ENCODE results near the gene RNASE7.

DNA sequence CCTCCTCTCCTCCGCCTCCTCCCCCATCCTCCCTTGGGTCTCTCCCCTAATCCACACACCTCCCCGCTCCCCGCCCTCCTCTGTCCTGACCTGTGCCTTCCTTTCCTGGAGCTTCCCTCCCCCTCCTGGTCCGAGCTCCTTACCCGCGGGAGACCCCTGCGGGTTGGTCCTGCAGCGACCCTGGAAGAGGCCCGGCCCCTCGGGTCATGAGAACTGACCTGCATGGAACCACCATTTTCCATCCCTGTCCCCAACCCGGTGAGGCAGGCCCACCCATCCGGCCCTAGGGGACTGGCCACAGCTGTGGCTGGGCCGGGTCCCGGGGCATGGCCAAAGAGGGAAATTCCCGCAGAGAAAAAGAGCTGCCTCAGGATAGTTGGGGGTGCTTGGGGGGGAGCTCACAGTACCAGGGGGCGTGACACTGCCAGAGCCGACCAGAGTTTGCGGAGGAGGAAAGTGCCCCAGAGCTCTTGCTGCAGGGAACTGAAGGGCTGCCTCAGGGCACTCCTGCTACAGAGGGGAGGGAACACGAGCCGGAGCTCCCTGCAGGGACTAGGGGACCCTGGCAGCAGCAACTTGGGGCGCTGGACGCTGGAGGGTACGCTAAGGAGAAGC, 28.6 kb downstream of the RNASE7 start:
- no peak for TF ChIP-seq GATA2 (IDR thresholded peaks at IDR 0.05; ENCODE audit: low read depth, low read length)
- no peak for TF ChIP-seq GATA3 (IDR thresholded peaks at IDR 0.05; ENCODE audit: low read depth, low read length)
